NCI-H2171 (cell line): ENCODE results near the gene MAGI1.
"Not testable (repeated sequence)": the region's sequence is repeated elsewhere in the genome, so short reads cannot be mapped to it uniquely, and the experiment has no call there.

ENCODE experiments used
- DNase-seq: peaks from one replicate; lab custom pipeline; 2025; lab: John Stamatoyannopoulos, UW

The MAGI1 gene

DNA sequence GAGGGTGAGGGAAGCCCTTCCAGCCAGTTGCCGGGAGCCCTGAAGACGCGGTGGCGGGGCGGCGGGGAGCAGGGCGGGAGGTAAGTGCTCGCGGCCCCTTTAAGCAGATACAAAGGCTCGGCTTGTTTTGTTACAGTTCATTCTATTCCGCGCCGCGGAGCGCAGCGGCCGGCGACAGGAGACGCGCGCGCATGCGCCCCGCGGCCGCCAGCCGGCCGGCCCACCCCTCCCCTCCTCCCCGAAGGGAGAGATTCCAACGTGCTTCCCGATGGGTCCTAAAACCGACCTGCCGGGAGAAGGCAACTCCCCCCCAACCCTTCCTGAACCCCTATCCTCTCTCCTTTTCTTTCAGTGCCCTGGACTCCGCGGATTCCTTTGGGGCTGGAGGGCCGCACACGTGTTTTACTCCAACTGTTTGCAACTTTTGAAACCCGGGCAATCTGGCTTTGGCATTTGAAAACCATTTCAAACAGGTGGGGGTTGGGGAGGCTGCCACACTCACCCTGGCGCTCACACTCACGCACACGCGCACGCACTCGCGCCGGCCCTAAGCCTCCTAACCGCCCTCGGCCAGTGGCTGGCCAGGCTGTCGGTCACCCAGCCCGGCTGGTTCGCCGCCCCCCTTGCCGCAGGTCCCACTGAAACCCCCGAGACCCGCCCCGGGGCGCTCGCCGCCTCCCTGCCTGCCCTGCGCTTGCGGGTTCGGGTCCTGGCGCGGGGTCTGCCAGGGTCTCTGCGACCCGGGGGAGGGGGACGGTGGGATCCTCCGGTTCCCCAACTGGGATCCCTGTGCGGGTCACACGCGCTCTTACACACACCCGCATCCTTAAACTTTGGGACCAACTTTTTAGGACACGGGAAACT is at the start of gene MAGI1:
MAGI1 (minus strand) TSS at position 193 of the 864 bp plus-strand sequence. CDS start 610 bp downstream, outside the sequence.
- DNase-seq = peak; percentile 66

DNA sequence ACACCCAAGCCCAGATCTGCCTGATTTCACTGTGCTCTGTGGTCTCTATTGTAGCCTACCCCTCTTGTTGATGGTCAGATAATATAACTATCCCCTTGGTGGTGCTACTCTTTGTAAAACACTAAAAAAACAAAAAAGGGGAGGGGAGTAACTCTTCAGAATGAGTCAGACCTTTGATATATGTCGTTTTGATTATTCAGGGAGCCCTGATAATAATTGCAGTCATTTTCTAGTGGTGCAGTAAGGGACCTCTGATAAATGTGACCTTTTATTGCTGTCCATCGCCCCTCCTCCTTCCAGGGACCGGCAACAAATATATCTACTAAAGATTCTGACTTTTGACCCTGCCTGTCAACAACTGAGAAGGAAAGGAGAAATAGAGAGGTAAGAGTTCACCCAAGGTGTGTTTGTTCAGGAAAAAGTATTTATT is 45.1 kb upstream of the MAGI1 start:
- DNase-seq = no peak

DNA sequence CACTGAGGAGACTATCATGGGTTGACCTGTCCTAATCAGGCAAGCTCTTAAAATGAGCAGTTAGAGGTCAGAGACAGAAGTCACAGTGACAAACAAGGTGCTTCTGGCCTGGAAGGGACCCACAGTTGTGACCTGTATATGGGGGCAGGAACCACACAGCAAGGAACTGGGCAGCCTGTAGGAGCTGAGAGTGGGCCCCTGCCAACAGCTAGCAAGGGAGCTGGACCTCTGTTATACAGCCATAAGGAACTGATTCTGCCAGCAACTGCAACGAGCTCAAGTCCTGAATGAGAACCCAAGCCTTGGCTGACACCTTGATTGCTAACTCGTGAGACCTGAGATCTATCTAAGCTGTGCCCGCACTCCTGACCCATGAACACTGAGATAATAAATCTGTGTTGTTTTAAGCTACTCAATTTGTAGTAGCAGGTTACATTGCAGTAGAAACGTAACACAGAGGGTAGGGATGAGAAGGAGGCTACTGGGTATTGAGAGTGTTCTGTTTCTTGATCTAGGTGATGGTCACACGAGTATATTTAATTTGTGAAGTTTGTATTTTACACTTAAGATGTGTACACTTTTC is 44.5 kb upstream of the MAGI1 start:
- no peak for DNase-seq

DNA sequence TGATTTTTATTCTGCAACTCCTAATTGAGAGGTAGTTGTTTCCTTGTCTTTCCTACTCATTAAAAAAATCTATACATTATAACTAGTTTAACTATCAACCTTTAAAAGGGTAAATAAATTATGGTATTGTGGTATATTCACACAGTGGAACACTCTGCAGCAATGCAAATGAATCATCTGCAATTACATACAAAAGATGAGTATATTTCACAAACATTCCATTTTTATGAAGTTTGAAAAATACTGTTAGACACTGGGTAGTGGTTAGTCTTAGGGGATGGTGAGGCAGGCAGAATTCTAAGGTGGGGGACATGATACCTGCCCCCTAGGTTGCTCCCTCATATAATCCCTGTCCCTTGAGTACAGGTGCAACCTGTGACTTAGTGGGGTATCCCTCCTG is 44.0 kb upstream of the MAGI1 start:
- DNase-seq = no peak

DNA sequence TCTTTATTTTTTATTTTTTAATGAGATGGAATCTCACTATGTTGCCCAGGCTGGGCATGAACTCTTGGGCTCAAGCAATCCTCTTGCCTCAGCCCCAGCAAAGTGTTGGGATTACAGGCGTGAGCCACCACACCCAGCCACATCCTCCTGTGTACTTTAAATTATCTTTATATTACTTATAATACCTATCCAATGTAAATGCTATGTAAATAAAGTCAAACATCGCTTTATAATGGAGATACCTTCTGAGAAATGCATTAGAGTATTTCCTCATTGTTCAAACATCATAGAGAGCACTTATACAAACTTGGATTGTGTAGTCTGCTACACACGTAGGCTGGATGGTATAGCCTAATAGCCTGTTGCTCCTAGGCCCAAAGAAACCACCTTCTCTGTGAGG is 41.4 kb upstream of the MAGI1 start:
- no peak for DNase-seq

DNA sequence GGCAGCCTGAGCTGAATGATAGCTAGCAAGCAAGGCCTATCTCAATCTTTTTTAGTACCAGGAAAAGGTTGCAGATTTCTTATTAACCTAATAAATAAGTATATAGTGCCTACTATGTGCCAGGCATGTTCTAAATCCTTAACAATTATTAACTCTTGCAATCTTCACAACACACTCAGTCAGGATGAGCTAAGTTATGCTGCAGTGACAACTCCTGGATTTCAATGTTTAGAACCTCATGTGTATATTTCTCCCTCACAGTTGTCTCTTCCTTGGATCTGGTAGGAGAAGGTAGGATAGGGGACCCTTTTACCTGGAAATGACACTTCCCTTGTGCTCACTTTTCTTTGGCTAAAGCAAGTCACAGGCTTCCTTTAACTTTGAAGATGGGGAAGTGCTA is 39.3 kb upstream of the MAGI1 start:
- DNase-seq = no peak

DNA sequence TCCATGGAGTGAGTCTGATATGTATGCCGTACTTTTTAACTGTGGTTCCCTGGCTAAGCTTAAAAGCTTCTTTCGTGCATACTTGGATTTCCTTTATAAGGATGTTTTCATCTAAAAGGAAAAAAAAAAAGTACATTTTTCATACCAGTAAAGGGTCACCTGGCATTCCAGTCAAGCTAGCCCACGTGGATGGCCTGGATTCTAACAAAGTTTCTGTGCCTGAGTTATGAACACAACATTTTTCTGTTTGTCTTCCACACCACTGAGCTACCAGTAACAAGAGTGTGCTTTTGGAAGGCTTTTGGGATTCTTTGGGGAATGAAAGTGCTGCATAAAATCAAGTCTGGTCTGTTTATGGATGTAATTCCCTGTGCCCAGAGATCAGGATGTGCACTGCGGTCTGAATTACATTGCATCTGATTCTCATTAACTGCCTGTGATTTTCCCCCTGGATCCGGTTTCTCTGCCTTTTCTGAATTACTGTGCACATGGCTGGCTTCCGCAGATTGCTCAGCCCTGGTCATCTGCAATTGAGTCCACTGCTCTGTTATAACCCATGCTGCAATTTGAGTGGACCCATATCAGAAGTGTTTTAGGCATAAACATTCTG is 38.2 kb upstream of the MAGI1 start:
- DNase-seq = no peak

DNA sequence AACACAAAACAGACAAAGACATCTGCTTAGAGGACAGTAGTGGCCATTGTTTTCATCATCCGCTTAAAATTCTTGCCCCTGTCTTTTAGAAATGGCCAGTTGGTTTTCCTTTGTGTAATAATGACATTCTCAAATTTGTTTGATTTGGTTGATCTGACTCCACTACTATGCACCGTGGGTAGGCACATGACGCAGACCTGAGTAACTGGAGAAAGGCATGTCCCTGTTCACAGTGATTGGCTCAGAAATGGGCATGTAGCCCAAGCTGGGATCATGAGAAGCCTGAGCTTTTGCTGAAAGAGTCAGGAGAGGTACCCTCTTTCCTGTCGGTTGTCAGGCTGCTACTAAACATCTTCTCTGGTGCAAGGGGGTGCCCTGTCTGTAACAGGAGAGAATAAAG is 36.6 kb upstream of the MAGI1 start:
- no peak for DNase-seq

DNA sequence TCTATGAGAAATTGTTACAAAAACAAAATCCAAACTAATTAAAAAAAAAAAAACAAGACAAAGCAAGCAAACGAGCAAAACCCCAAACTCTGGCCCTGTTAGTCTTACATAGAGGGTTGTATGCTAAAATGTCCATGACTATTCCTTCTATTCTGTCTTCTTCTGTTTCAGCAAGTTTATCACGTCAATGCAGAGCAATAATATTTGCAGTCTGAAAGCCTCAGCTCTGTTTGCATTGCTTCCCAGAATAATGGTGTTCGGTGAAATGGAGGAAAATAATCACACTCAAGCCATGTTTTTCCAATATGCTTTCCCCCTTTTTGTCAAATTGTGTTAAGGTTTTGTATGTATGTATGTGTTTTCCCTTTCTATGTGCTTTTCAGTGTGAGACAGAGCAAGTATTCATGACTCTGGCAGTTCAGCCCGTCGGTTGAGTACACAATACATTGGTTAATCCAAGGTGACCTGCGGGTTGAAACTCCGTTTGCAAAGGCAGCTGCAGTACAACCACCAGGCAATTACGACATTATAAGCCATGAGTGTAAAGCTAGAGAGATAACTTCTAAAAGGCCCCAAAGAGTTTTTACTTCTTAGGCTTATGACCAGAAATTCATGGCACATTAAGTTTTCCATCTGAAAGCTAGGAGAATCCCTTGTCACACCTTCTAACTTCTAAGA is 34.9 kb upstream of the MAGI1 start:
- DNase-seq = no peak

DNA sequence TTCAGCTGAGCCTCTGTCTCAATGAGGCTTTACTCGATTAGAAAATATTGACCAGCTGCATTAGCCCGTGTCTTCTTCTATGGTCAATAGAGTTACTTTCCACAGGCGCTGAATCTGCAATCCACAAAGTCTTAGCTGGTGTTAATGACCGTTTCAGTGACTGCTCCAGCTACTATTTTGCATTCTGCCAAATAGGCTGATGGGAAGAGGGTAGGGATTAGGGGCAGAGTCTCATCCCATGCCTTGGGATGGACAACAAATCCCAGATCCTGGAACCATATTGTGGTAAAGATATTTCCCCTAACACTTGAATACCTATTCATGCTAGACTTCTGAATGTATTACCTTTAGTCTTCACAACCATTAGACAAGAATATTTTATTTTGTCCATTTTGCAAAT is 29.5 kb upstream of the MAGI1 start:
- DNase-seq = no peak

DNA sequence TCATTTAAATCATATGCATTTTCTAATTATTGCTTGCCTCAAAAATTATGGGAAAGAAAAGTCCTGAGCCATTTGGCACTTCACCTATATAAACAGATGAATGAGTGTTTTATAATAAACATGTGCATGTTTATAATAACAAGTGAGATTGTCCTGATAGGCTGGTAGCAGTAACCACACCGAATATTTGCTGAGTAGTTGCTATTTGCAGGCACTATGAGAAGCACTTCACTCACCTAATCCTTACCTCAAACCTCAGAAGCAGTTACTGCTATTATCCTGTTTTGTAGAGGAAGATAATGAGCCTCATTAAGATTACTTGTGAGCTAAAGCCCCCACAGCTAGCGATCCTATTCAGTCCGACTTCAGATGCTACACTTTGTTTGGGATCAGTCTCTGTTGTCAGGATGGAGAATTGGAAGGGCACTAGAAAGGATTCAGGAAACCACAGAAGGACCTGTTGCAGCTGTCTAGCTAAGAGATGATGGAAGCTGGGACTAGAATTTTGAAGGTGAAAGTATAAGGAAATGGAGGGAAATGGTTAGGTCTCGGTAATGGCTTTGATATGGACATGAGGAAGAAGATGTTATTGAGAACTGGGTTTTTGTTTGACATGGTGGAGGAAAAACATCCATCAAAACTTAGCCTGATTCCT is 28.4 kb upstream of the MAGI1 start:
- no peak for DNase-seq

DNA sequence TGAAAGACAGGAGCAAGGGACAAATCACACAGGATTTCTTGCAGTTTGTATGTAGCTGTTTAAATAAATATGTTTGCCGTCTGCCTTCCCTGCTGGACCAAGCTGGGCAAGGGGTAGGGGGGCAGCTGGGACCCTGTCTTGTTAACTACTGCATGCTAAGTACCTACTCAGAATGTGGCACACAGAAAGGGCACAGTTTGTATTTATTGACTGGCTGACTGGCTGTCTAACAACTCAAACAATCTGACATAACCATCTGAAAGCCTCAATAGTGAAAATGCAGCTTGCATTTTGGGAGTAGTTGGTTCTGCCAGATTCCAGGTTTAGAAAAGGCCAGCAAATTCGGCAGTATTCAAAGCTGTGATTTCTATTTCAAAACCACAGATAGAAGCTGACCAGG is 16.6 kb upstream of the MAGI1 start:
- no peak for DNase-seq

DNA sequence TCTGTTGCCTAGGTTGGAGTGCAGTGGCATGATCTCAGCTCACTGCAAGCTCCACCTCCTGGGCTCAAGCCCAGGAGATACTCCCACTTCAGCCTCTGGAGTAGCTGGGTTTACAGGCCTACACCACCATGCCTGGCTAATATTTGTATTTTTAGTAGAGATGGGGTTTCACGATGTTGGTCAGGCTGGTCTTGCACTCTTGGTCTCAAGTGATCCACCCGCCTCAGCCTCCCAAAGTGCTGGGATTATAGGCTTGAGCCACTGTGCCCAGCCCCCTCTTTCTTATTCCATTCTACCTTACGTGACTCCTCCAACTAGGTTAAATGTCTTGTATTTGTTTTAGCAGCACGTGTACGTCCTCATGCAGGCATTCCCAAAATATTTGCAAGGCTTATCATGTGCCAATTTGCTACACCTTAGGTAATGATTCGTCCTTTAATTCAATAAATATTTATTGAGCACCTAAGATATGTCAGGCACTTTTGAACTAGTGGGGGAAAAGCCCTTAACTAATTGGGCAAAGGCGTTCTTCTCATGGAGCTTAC is 14.9 kb upstream of the MAGI1 start:
- DNase-seq = no peak

DNA sequence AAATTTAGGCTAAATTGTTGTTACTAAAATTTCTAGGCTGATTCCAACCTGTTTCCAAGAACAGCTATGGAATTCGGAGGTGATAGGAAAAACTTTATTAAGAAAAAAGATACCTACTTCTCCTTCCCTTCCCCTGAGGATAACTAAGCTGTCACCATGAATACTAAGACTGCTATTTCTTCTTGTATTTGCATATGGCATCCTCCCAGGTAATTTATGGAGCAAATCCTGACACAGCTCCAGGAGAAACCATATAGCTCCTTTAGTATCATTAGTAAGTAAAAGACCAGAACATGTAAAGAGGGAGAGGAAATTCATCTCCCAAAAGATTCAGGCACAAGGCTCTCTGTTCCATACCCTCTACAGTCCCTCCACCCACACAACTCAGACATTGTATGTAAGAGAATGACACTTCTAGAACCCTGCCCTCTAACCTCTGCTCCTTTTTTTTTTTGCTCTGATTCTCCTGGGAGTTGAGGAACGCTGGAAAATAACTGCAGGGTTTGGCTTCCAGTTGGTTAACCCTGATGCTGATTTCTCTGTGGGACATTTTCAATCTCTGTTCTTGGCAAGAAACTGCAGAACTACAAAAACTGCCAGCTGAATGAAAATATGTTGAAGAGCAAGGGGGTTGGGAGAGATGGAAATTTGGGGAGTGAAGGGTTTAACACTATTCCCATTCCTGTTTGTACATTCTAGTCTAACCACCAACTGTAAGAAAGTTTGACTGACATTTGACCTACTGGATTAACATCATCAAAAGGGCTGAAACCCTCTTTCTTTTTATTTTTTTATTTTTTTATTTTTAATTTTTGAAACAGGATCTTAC is 14.2 kb upstream of the MAGI1 start:
- no peak for DNase-seq

DNA sequence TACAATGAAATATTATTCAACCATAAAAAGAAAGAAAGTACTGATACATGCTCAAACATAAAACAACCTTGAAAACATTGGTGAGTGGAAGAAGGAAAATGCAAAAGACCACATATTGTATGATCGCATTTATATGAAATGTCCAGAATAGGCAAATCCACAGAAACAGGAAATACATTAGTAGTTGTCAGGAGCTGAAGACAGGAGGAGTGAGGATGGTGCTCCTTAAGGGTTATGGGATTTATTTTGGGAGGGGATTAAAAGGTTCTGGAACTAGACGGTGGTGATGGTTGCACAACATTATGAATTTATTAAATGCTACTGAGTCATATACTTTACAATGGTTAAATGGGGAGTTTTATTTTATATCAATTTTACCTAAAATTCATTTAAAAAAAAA is 12.1 kb upstream of the MAGI1 start:
- no peak for DNase-seq

DNA sequence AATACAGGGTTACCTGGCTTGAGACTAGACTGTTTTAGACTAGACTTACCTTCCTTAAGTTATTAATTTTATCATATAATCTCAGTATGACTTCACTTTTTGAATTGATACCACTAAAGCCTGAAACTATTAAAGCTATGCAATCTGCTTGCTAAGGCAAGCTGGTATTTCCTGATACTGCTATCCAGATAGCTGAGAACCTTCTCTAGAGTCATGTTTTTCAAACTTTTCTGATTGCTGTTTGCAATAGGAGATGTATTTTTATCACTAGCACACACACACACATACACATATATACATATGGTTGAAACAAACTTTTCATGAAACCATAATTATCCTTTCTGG is 9.3 kb upstream of the MAGI1 start:
- no peak for DNase-seq

DNA sequence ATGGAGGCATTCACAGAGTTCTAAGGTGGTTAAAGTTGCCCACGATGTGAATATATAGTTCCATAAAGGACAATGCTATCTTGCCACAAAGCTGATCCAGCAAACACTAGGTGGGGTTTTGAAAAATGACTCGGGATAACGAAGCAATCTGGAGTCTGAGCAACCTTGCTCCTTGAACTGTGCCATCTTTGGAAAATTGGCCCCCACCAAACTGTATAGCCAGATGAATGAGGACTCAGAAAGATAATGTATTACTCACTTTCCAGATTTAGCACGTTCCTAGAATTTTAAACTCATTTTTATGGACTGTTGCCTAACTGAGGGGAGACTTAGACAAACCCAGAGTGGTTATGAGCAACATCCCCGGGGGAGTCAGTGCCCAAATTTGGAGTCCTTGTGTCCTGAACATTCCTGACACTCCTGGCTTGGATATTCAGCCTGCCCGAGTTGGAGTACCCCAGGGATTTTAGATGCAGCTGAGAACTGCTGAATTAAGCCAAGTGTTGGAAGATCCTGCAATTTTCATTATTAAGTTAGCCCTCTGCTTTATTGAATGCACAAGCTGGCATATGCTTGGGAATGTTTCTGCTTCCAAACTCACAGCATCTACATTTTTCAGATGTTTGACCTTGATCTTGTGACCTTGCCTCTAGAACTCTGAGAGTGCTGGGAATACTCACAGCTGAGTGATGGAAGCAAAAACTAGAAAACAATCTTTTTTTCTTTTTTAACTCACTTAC is 8.8 kb upstream of the MAGI1 start:
- DNase-seq = no peak

DNA sequence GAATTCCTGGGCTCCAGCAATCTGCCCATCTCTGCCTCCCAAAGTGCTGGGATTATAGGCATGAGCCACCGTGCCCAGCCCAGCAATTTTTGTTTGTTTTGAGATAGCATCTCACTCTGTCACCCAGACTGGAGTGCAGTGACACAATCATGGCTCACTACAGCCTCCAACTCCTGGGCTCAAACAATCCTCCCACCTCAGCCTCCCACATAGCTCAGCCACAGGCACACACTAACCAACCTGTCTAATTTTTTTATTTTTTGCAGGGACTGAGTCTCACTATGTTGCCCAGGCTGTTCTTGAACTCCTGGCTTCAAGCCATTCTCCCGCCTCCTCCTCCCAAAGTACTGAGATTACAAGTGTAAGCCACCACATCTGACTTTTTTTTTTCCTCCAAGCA is 7.6 kb upstream of the MAGI1 start:
- DNase-seq = not testable (repeated sequence)

DNA sequence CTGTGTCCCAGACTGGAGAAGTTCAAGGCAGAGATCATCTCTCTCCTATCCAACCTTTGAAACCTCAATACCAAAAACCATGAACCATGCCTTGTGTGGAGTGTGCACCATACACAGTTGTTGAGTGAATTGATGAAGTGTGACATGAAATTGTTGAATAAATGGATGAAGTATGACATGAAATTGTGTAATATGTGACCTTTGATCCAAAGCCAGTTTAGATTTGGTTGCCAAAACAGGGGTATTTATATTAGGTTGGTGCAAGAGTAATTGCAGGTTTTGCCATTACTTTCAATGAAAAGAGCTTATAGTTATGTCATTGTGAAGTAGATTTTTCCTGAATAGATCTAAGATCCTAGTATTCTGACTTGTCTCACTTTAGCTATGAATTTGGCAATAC is 3.1 kb upstream of the MAGI1 start:
- no peak for DNase-seq

DNA sequence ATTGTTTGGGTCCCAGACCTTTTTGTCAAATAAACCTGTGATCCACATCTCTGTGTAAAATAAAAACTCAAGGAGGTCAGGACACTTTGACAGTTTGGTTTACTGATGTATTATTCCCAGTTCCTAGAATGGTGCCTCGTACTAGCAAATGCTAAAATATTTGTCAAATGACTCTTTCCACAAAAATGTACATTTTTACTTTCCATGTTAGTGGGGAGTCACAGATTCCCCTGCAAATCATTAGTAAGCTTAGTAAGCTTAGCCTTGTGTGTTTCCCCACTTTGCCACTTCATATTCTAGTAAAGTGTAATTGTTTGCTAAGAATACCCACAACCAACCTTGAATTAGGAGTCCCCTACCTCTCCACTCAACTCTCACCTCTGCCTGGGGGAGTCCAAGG is 2.4 kb upstream of the MAGI1 start:
- no peak for DNase-seq

DNA sequence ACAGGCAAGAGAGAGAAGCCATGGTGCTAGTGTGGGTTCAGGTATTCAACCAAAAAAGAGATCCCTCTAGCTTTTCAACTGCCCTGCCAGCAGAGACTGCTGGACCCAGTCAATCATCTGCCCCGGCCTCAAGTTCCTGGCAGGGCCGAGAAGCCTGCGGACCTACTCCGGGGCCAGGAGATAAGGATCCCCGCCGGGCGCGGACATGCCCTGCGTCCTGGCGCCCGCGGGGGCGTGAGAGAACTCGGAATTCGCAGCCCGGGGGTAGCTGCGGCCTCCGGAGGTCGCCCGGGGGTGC is 821 bp upstream of the MAGI1 start:
- no peak for DNase-seq
